Measurements from ENCODE around the gene SFI1. TPM values are rescaled to one million over a fixed set of nuclear protein-coding genes. Genes with fewer than 3 reads are reported as not detected.

Gene SFI1
- total and polyA plus RNA-seq, 2 of the 4 experiments (the other 2 are of a cell fraction): 9.9 to 12.0 TPM

- H4K91ac ChIP-seq (ENCODE audit: insufficient read depth, low read depth, low read length): no peak overlapping the region
- H2BK15ac ChIP-seq (ENCODE audit: low read depth, low read length): 0 out of 3 replicates have a peak overlapping the region, but pooled peaks have one; percentile 25
- no peaks in the 10 kb centered on the region for H4K20me1 ChIP-seq (ENCODE audit: insufficient read depth, low read length)
- H3K4me3 ChIP-seq (ENCODE audit: insufficient read depth, low read depth, low read length): no peak overlapping the region
- H3K9ac ChIP-seq (ENCODE audit: low read depth, low read length): no peak overlapping the region
- dilution Hi-C loops (cut with HindIII; ENCODE audit: low sequenced_read_pairs, unreplicated experiment) (no loop called here), intact Hi-C loops (cut with micrococcal nuclease) (no loop called here), in situ Hi-C loops (cut with MboI; ENCODE audit: low sequenced_read_pairs) (no loop called here)
- TF ChIP-seq FOS (IDR thresholded peaks at IDR 0.05; ENCODE audit: low read depth, low read length): no peak
- BruUV-seq (replicated peaks): no TSS peak
- no peaks in the 10 kb centered on the region for H3K27me3 ChIP-seq (ENCODE audit: control insufficient read depth, insufficient read depth, low read length)
- H2AK5ac ChIP-seq (ENCODE audit: low read depth, low read length): no peak overlapping the region
- no peak overlapping the region for H3K56ac ChIP-seq (ENCODE audit: extremely low read depth, insufficient read depth, low read length)
- no peak overlapping the region for H3K4me2 ChIP-seq (ENCODE audit: low read depth, low read length)
- H3K4me1 ChIP-seq (ENCODE audit: control insufficient read depth, insufficient read depth, low read length): peaks cover 10% of the 10 kb centered on the region
- DNase-seq: no peak
- H3K9me1 ChIP-seq (ENCODE audit: insufficient read depth, low read length): peaks cover 6% of the 10 kb centered on the region
- H3K14ac ChIP-seq (replicated peaks; ENCODE audit: low read depth, low read length): no peak overlapping the region
- ChIA-PET POLR2A (ENCODE audit: unreplicated experiment) (no interaction called here), CTCF (no interaction called here)
- H3K23ac ChIP-seq (ENCODE audit: low read depth, low read length): no peak overlapping the region
- peak overlapping the region; percentile 4 for H2BK5ac ChIP-seq (ENCODE audit: low read depth, low read length, poor library complexity, severe bottlenecking)
- no peak overlapping the region for H2AK9ac ChIP-seq (replicated peaks; ENCODE audit: low read depth, low read length, poor library complexity)
- WGBS, 2 experiments (ENCODE audit: extremely low coverage in 2 of 2, insufficient read length in 1 of 2): 100% methylated on average over 1 of the region's 1 CpG; no CpG with 5 or more reads in 1 of the 2 experiments
- ATAC-seq (ENCODE audit: low read depth): no peak
- no peak overlapping the region for H4K8ac ChIP-seq (ENCODE audit: low read depth in 2 of 2, low read length in 2 of 2)
- H2AFZ ChIP-seq (replicated peaks; ENCODE audit: low read length, poor library complexity): no peak overlapping the region
- no peak overlapping the region for H2BK120ac ChIP-seq (ENCODE audit: low read depth, low read length)
- H3K79me1 ChIP-seq (ENCODE audit: low read depth in 1 of 2, low read length in 2 of 2): no peaks in the 10 kb centered on the region
- 0 out of 2 replicates have a peak overlapping the region, but pooled peaks have one; percentile 0 for H2BK20ac ChIP-seq (ENCODE audit: low read depth, low read length)
- H3K9me3 ChIP-seq (ENCODE audit: control insufficient read depth, insufficient read depth, low read length): no peaks in the 10 kb centered on the region
- H4K5ac ChIP-seq (ENCODE audit: low read depth, low read length): peak overlapping the region; percentile 88; the same call in 1 of the 2 replicates
- H3K18ac ChIP-seq (ENCODE audit: low read depth, low read length): peak overlapping the region; percentile 9; the same call in 1 of the 2 replicates
- no peak overlapping the region for H3K4ac ChIP-seq (ENCODE audit: low read depth, low read length)
- H3K36me3 ChIP-seq (ENCODE audit: control insufficient read depth, insufficient read depth, low read length): no peaks in the 10 kb centered on the region; the same call in 1 of the 2 replicates
- no peak overlapping the region for H3K27ac ChIP-seq (ENCODE audit: insufficient read depth, low read length)
These were observed 83.5 kb downstream of the SFI1 start for GRCh38 chr22:31579835-31580242.

All from IMR-90 (cell line).